Left colon (tissue), 2 donors: Measurements from ENCODE around the gene SPSB3. TPM values are rescaled to one million over a fixed set of nuclear protein-coding genes. Genes with fewer than 3 reads are reported as not detected.

Experiments used
- ATAC-seq: fragments of 200-7000 bp; cut with Tn5 transposase; one replicate; pipeline ENCODE4 v1.9.1; 2020; ENCODE audit warnings: mild to moderate bottlenecking, moderate library complexity
- DNase-seq, 2 donors: peaks; one replicate each; pipeline ENCODE4 v3.0.0-alpha.2; 2020
- intact Hi-C, 2 donors: fragments of 100-400 bp; cut with DNase I in 1 of 2; cut with micrococcal nuclease in 1 of 2; formaldehyde crosslinking; loops; one replicate each; pipeline versions ENCODE4 v1.11.2 to v1.14.0; 2022; cut with DNase I, micrococcal nuclease
- long read RNA-seq: library from polyadenylated mRNA; unstranded; transcript quantifications from one replicate; pipeline ENCODE4 v2.0.0, GENCODE V29; 2021
- total RNA-seq, 2 donors: library from RNA; stranded (reverse); fragmentation: NEBNext Ultra II Directional; extraction: Animal tissue kit (Norgen Biotek cat#: 25700); gene quantifications; one replicate each; pipeline ENCODE4 v1.2.1, GENCODE V29; 2021
- donor health status: DM: no; HTN: no; CAD: no.
- donor health status: DM: yes; HTN: yes; CAD: no.

The SPSB3 gene
- total RNA-seq: 10 to 100 TPM; 37.9 to 49.1 TPM
- long read RNA-seq, transcript SPSB3-208 (7 exons, 1,784 nt): major isoform, 76 of 190 reads
- long read RNA-seq, transcript SPSB3-201 (6 exons, 1,449 nt): minor isoform, 12 of 190 reads
- long read RNA-seq, transcript SPSB3-202 (5 exons, 1,509 nt): minor isoform, 9 of 190 reads
- long read RNA-seq, transcript SPSB3-209 (6 exons, 1,628 nt): minor isoform, 44 of 190 reads
- long read RNA-seq, partial matches to known transcripts: 10 of 190 reads
- long read RNA-seq, other reads (novel, unspliced or antisense): 31 of 190 reads

- intact Hi-C loops: no loop called here
- peak; percentile 83 for ATAC-seq
- DNase-seq: peak; percentile 99 to 100
Measured at GRCh38 chr16:1782408-1783264, at the start of gene SPSB3, which contains the start of gene NUBP2. SPSB3 (minus strand) TSS chr16:1782571; CDS start chr16:1781483, 1,088 bp downstream. NUBP2 (plus strand) TSS chr16:1782960; CDS start chr16:1783021, 61 bp downstream.

- DNase-seq: no peak
- intact Hi-C loops: no loop called here
- ATAC-seq: no peak
Measured at GRCh38 chr16:1831186-1832075, 49.1 kb upstream of the SPSB3 start.

GRCh38 chr16:1830213-1830612 is 47.8 kb upstream of the SPSB3 start:
- peak in 1 of 2 donors; percentile 44 for DNase-seq
- peak; percentile 44 for ATAC-seq
- intact Hi-C loops: no loop called here

- ATAC-seq: peak; percentile 38
- intact Hi-C loops: no loop called here
- no peak for DNase-seq
Measured at GRCh38 chr16:1828645-1829410, 46.5 kb upstream of the SPSB3 start.

- intact Hi-C loops: no loop called here
- DNase-seq (peak; percentile 92 to 94), ATAC-seq (peak; percentile 76)
Measured at GRCh38 chr16:1826691-1827573, 44.6 kb upstream of the SPSB3 start, which contains the start of the genes FAHD1 and HAGH. FAHD1 (plus strand) TSS chr16:1827206; CDS start chr16:1827239, 33 bp downstream. HAGH (minus strand) TSS chr16:1826825; CDS start chr16:1826787, 38 bp downstream.

- intact Hi-C loops: no loop called here
- DNase-seq (peak in 1 of 2 donors; percentile 70), ATAC-seq (peak; percentile 40)
Measured at GRCh38 chr16:1825864-1826690, 43.7 kb upstream of the SPSB3 start.

- DNase-seq (no peak), ATAC-seq (no peak)
- intact Hi-C loops: no loop called here
Measured at GRCh38 chr16:1825381-1825863, 43.1 kb upstream of the SPSB3 start.

- no peak for DNase-seq
Measured at GRCh38 chr16:1823821-1824220, 41.5 kb upstream of the SPSB3 start.

GRCh38 chr16:1822801-1823200 is 40.4 kb upstream of the SPSB3 start:
- DNase-seq (no peak), ATAC-seq (no peak)
- intact Hi-C loops: no loop called here

More at GRCh38 chr16:1823821-1824220, 41.5 kb upstream of the SPSB3 start:
- no peak for ATAC-seq
- intact Hi-C loops: no loop called here

GRCh38 chr16:1821861-1822611 is 39.7 kb upstream of the SPSB3 start:
- ATAC-seq (no peak), DNase-seq (no peak)
- intact Hi-C loops: no loop called here

- DNase-seq (no peak), ATAC-seq (no peak)
- intact Hi-C loops: no loop called here
Measured at GRCh38 chr16:1820946-1821290, 38.5 kb upstream of the SPSB3 start.

- intact Hi-C loops: no loop called here
- DNase-seq (no peak), ATAC-seq (no peak)
Measured at GRCh38 chr16:1820096-1820945, 38.0 kb upstream of the SPSB3 start.

GRCh38 chr16:1819611-1820010 is 37.2 kb upstream of the SPSB3 start:
- intact Hi-C loops: no loop called here
- no peak for DNase-seq

GRCh38 chr16:1818873-1819525 is 36.6 kb upstream of the SPSB3 start:
- intact Hi-C loops: no loop called here
- no peak for ATAC-seq
- DNase-seq: no peak

More at GRCh38 chr16:1819611-1820010, 37.2 kb upstream of the SPSB3 start:
- ATAC-seq: no peak
